NAMALWA (cell line): ENCODE data around the gene SPATA1.
A peak's percentile ranks its signal among the peaks of the same experiment; 100 is the strongest.
"Not testable (repeated sequence)": the region's sequence is repeated elsewhere in the genome, so short reads cannot be mapped to it uniquely, and the experiment has no call there.

Source experiments
- DNase-seq: peaks from one replicate; pipeline ENCODE4 v3.0.0-alpha.2; 2015; ENCODE audit warnings: low spot score

The SPATA1 gene

GRCh38 chr1:84506002-84506728 lies at the start of gene SPATA1, which contains the start of gene GNG5:
Gene SPATA1, plus strand, starts transcription at chr1:84506386. Its CDS starts 9,974 bp downstream, at chr1:84516360.
Gene GNG5, minus strand, starts transcription at chr1:84506581. Its CDS starts 490 bp downstream, at chr1:84506091.
- DNase-seq, result peak; percentile 98

- no peak for DNase-seq
These were observed 44.1 kb upstream of the SPATA1 start for GRCh38 chr1:84462118-84462517.

DNA sequence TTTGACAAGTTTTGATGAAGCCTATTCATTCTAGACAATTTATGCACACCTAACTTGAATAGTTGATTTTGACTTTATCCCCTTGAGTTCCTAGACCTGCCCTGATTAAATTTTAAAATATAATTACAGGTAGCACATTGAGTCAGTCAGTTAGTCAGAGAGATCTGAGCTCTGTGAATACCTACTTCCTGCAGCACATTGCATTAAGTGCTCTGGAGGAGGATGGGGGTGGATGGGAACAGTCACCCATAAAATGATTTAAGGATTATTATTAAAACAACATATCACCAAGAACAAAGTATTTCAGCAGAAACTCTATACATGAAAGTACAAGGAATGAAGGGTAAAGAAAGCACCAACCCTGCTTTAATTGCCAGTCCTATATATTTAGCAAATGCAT lies 38.9 kb upstream of the SPATA1 start:
- DNase-seq, result no peak

- DNase-seq, result no peak
These were observed 30.0 kb upstream of the SPATA1 start for GRCh38 chr1:84476225-84476624.

GRCh38 chr1:84478876-84479868 lies 27.0 kb upstream of the SPATA1 start, which contains the start of gene RPF1:
Gene RPF1, plus strand, starts transcription at chr1:84479266. Its CDS starts 16 bp downstream, at chr1:84479282.
- peak; percentile 91 for DNase-seq

DNA sequence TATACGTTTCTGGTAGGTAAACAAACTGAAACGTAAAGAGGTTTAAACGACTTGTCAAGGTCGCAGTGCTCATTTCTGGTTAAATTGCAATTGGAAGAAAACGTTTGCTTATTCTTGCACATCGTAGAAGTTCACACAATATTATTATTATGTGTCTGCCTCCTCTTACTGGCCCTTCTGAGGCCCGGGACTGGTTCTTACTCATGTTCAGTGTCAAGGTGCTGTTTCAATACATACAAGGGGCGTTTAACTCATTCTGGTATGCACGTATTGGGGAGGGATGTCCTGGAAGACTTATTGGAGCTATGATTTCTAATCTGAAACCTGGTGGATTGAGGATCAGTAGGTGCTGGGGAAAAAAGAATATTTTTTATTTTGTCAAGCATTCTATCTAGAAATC lies 26.2 kb upstream of the SPATA1 start:
- no peak for DNase-seq

DNA sequence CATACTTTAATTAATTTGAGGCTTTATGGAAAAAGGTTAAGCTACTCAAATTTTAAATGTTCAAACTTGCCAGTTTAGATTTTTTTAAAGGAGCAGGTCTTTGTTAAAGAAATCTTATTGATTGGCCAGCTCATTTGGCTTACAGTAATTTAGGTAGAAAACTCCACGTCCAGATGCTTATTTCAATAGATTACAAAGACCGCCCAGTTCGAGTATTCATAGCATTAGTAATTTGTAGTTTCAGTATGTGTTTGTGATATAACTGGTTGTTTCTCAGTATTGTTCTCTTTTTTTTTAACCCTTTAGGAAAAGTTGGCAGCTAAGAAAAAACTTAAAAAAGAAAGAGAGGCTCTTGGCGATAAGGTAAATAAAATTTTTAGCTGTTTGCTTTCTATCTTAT lies 25.5 kb upstream of the SPATA1 start:
- DNase-seq, result no peak

DNA sequence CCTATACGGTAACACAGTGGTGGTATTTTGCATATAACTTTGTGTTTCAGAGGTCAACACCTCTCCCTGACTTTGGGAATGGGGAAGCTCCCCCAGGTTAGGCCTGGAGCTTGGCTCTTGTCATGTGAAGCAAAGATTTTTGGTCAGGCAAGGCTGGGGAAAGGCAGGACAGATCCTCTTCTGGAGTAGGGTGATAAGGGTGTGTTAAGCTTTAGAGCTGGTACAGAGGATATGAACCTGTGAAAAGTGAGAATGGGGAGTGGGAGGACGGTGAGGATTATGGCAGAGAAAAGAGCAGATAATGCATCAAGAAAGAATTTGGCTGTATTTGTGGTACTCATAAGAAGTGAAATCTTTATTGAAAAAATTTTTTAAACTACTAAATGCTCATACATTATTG lies 24.9 kb upstream of the SPATA1 start:
- no peak for DNase-seq

- no peak for DNase-seq
These were observed 18.1 kb upstream of the SPATA1 start for GRCh38 chr1:84488107-84488506.

DNA sequence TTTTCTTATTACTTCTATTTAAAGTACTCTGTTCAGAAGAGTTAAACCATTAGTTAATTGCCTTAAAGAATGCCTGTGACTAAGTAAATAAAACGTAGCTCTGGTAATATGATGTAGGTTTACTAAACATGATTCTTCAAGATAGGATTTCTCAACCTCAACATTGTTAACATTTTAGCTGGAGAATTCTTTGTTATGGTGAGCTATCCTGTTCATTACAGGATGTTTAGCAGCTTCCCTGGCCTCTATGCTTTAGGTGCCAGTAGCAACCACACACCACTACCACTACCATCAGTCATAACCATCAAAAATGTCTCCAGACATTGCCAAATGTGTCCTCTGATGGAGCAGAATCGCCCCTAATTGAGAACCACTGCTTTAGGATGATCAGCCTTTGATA lies 16.4 kb upstream of the SPATA1 start:
- no peak for DNase-seq

- no peak for DNase-seq
These were observed 13.5 kb upstream of the SPATA1 start for GRCh38 chr1:84492726-84493125.

DNA sequence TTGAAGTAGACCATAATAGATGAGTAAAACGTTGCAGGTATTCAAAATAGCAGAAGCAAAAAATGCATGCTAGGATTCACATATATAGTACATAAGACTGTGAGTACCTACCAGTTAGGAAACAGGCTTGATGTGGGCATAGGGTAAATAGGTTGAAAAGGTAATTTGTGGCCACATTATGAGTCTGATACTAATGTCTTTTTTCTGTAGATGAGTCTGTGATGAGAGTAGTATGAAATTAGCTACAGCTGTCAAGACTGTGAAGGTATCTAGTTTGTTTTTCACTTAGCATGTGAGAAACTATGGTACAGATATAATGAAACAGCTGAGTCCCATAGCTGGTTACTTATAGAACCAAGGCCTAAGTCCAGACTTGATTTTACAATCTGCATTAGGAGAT lies 12.4 kb upstream of the SPATA1 start:
- DNase-seq, result no peak

DNA sequence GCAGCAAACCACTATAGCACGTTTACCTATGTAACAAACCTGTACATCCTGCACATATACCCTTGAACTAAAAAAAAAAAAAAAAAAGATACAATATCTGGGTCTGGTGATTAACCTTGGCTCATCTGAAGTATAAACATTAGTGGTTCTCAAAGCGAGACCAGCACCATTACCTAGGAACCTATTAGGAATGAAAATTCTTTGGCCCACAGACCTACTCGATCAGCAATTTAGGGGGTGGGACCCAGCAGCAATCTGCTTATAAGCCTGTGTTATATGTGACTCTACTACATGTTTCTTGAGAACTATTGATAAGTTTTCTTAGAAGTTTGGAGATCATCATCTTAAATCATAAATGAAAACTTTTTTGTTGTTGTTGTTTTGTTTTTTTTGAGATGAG lies 9.7 kb upstream of the SPATA1 start:
- DNase-seq, result no peak

GRCh38 chr1:84497631-84498275 lies 8.4 kb upstream of the SPATA1 start:
- no peak for DNase-seq

DNA sequence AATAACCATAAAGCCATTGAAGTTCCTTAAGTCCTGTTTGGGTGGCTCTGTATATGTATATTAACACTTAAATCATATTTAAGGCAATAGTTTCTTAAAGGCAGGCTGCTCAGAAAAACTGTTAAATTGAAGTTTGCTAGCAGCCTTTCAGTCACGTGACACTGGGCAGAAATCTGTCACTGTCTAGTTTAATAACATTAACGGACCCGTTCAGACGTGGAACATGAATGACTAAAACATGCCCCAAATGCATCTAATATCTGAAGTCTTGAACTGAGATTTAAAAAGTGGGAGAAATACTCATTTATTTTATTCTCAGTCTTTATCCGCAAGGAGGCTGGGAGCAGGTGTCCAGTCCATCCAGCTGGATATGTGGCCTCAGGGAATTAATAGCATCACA lies 3.3 kb upstream of the SPATA1 start:
- DNase-seq, result no peak

- peak; percentile 37 for DNase-seq
These were observed 1.4 kb upstream of the SPATA1 start for GRCh38 chr1:84504580-84505492.

DNA sequence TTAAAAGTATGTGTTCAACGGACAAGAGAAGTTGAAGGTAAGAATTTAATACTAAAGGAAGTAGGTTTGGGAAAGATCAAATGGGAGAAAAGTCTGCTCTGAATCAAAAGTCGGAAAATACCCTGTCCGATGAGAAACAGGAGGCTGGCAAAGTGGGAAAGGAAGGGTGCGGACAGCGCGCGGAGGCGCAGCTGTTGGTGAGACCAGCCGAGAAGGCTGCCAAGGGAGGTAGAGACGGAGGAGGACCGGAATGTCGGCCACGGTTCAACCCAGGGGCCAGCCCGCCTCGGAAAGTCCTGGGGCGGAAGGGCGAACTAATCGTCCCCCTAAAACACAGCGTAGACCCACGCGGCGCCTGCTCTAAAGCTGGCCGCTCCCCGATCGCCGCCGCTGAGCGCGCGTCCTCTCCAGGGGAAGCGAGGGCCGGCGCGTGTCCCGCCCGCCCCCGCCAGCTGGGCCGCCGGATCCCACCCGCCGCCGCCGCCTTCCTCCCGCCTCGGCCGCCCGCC lies 639 bp upstream of the SPATA1 start:
- DNase-seq, result peak; percentile 60

DNA sequence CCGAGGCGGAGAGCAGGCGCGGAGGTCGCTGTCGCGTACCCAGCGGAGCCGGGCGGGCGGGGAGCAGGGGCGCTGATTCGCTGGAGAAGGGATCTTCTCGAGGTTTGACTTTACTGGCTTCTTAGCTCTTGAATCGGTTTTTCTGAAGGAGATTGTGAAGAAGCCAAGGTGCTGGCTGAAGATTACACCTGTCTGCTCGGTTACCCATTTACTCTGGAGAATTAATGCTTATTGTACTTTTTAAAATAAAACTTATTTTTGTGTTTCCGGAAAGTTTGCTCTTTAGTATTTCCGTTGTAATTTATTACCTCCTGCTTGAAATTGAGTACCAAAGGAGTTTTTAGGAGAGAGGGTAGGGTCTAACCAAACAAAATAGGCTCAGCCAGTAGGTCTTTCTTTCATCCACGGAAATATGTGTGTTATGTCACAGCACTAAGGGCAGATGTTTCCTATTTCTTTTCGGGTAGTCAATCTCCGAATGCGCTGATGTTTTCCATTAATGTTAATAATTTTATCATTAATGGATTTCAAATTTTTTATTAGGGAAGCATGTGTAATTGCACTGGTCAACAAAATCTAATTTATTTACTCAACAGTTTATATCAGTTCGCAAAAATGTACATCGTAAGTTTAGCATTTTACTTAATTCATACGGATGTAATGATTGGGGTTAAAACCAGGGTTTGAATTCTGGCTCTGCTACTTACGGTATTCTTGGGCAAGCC lies 705 bp downstream of the SPATA1 start:
- DNase-seq, result no peak

- not testable (repeated sequence) for DNase-seq
These were observed 1.7 kb downstream of the SPATA1 start for GRCh38 chr1:84507887-84508286.

DNA sequence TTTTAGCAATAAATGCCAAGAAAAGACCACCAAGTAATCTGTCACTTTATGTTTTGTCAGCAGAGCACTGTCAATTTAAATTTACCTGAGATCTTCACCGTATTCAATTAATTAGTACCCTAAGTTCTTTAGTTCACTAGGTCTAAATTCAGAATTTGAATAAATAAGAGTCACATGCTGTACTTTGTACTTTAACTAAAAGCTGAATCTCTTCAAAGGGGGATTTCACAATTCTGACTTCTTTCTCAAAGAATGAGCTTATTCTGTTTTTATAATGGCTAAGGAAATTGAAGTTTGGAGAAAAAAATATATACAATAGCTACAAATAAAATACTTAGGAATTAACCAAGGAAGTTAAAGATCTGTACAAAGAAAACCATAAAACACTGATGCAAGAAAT lies 2.3 kb downstream of the SPATA1 start:
- no peak for DNase-seq
